Thyroid gland (tissue), 4 donors: ENCODE results near the gene SERPINA4.

Source experiments
- POLR2A ChIP-seq, 2 donors: fragments of 450-650 bp; IDR thresholded peaks; one replicate each; pipeline ENCODE4 v1.6.1; 2017; ENCODE audit warnings: antibody characterized with exemption in 2 of 2, mild to moderate bottlenecking in 2 of 2, moderate library complexity in 1 of 2
- TF ChIP-seq, protein P1 (sequence below), 6 experiments: fragments of 200-600 bp in 3 of 6; fragments of 450-650 bp in 3 of 6; sonication (generic) in 3 of 6; IDR thresholded peaks; one replicate each; pipeline ENCODE4 v1.5.1; 2016 to 2019; ENCODE audit warnings: antibody characterized with exemption in 6 of 6, mild to moderate bottlenecking in 2 of 6, inconsistent platforms in 1 of 6, moderate library complexity in 1 of 6

DNA sequence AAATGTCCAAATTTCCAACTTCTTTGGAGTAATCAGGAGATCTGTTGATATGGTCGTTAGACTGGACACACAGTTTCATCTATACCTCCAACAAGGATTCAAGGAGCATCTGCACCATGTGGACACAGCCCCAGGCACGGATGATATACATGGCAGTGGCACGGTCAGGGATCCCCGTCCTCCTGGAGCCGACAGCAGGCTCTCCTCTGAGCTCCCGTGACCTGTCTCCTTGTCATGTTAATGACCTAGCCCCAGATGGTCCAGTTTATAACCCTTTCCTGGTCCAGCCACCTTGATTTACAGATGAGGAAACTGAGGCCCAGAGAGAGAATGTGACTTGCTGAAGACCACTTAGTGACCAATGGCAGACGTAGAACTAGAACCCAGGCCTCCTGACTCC lies 16.5 kb upstream of the SERPINA4 start:
- TF ChIP-seq, protein P1, sequence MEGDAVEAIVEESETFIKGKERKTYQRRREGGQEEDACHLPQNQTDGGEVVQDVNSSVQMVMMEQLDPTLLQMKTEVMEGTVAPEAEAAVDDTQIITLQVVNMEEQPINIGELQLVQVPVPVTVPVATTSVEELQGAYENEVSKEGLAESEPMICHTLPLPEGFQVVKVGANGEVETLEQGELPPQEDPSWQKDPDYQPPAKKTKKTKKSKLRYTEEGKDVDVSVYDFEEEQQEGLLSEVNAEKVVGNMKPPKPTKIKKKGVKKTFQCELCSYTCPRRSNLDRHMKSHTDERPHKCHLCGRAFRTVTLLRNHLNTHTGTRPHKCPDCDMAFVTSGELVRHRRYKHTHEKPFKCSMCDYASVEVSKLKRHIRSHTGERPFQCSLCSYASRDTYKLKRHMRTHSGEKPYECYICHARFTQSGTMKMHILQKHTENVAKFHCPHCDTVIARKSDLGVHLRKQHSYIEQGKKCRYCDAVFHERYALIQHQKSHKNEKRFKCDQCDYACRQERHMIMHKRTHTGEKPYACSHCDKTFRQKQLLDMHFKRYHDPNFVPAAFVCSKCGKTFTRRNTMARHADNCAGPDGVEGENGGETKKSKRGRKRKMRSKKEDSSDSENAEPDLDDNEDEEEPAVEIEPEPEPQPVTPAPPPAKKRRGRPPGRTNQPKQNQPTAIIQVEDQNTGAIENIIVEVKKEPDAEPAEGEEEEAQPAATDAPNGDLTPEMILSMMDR (IDR thresholded peaks at IDR 0.05) = no peak
- no peak for TF ChIP-seq POLR2A (IDR thresholded peaks at IDR 0.05)
